Measurements from ENCODE around the gene CLCNKB. TPM values are rescaled to one million over a fixed set of nuclear protein-coding genes. Genes with fewer than 3 reads are reported as not detected.
A peak's percentile ranks its signal among the peaks of the same experiment; 100 is the strongest.
"Not testable (repeated sequence)": the region's sequence is repeated elsewhere in the genome, so short reads cannot be mapped to it uniquely, and the experiment has no call there.

CLCNKB gene
- polyA plus RNA-seq (ENCODE audit: insufficient read length in 4 of 4), result 10 to 100 TPM in 3 of 4 donors, 1 to 10 TPM in 1; 1.9 to 63.6 (median 37.5) TPM

DNA sequence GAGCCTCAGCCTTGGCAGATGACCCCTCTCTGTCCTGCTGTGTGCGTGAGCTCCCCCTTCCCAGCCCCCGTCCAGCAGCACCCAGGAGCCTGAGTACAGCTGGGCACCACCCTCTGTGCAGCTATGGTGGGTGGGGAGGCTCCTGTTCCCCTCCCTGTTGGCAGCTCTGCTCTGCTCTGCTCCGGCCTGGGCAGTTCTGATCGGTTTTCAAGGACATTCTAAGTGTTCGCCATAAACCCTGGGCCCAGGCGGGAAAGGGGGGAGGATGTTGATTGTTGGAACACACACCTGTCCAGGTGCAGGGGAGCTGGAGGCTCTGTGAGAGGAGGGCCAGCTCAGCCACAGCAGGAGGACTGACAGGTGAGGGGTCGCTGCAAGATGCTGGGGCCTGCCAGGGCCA is at the start of gene CLCNKB:
Gene CLCNKB (plus strand): TSS at position 262 of the 400 bp plus-strand sequence. CDS start 711 bp downstream, outside the sequence.
- DNase-seq (ENCODE audit: low read depth in 4 of 4, low spot score in 3 of 4), result no peak

DNA sequence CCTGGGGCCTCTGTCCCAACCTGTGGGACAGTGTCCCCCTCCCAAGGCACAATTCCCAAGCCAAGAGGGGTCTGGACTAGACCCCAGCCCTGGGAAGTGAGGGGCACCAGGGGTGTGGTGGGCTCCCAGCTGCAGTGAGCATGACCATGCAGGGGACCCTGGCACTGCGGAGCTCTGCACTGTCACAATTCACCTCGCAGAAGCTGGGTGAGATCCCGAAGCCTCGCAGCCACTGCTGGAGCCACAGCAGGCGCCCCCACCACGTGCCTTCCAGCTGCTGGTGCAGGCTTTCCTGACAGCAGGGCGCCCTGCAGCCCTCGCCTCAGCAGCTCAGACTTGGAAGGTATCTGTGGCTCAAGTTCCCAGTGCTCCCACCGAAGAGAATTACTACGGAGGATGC is 49.5 kb upstream of the CLCNKB start:
- no peak for DNase-seq (ENCODE audit: low read depth in 4 of 4, low spot score in 3 of 4)

DNA sequence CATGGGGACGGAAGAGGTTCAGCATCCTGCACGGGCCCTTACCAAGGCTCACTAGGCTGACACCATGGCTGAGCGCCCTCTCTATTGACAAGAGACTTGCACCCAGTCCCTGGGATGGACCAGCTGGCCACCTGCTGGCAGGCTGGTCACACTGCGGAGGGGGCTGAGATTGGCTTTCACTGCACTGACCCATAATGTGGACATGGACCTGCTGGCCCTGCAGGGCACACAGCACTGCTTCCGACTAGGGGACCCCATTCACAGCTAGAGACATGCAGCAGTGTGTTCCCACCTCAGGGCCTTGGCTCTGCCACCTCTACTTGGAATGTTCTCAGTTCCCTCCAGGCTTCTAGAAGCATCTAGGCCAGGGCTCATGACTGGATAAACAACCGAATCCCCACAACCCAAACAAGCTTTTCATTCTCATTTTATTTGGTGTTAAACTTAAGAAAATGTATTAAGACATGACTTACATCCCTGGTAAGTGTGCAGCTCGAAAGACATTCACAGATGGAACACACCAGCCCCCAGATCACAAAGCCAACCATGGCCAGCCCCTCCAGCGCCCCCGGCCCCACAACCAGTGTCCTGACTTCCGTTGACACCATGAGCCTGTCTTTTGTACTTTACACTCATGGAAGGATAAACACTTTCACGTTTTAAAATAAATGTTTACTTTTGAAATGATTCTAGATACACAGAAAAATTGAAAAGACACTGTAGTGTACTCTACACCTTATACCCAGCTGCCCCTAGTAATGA is 48.8 kb upstream of the CLCNKB start:
- no peak for DNase-seq (ENCODE audit: low read depth in 4 of 4, low spot score in 3 of 4)

DNA sequence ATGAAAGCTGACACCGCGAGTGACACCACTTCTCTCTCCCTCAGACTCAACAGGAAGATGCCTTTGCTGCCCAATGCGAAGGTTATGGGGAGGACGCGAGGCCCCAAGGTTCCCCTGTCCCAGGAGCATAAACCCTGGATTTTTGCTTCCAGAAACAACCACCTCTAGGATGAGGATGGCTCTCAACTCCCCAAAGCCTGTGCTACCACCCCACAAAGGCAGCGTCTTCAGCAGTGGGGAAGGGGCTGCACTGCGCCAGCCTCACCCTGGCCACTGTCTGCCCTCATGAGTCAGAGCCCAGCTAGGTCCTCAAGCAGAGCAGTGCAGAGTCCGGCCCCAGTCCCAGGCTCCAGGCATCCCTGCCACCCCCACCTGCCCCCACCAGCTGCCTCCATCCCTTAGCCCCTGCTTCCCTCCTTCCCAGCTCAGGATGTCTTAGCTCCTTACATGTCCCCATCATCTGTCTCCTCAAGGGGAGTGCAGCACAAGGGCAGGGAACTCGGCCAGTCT is 46.5 kb upstream of the CLCNKB start:
- no peak for DNase-seq (ENCODE audit: low read depth in 4 of 4, low spot score in 3 of 4)

DNA sequence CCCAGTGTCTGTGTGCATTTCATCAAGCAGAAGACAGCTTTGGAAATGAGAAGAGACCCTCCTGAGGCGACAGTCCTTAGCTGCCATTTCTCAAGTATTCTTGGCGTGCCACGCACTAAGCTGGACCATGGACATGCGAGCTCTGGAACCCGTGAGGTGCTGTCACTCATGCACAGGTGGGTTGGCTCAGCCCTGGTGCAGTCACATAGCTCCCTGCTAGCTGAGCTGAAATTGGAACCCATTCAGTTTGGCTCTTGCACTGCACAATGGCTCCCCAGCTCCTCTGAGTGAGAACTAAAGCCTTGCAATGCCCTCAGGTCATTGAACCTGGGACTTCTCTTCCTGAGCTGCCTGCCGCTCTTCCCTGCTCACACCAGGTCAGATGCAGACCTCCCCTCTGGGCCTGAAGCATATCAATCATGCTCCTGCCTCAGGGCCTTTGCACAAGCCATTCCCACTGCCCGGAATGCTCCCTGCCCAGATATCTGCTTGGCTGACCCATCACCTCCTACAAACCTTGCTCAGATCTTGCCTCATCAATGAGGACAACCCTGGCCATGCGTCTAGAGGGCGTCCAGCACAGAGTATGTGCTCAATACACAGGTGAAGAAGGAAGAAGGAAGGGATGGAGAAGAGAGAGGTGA is 45.8 kb upstream of the CLCNKB start:
- DNase-seq (ENCODE audit: low read depth in 4 of 4, low spot score in 3 of 4), result no peak

DNA sequence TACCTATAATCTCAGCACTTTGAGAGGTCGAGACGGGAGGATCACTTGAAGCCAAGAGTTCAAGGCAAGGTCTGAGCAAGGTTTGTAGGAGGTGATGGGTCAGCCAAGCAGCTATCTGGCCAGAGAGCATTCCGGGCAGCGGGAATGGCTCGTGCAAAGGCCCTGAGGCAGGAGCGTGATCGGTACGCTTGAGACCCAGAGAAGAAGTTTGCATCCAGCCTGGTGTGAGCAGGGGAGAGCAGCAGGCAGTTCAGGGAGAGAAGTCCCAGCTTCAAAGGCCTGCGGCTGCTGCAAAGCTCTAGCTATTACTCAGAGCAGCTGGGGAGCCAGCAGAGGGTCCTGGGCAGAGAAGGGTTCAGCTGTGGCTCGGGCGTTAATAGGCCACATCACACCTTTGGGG is 44.7 kb upstream of the CLCNKB start:
- no peak for DNase-seq (ENCODE audit: low read depth in 4 of 4, low spot score in 3 of 4)

DNA sequence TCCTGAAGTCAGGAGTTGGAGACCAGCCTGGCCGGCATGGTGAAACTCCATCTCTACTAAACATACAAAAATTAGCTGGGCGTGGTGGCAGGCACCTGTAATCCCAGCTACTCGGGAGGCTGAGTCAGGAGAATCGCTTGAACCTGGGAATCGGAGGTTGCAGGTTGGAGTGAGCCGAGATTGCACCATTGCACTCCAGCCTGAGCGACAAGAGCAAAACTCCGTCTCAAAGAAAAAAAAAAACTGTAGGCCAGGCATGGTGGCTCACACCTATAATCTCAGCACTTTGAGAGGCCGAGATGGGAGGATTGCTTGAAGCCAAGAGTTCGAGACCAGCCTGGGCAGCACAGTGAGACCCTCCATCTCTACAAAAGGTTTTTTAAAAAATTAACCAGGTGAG is 42.3 kb upstream of the CLCNKB start:
- not testable (repeated sequence) for DNase-seq (ENCODE audit: low read depth in 4 of 4, low spot score in 3 of 4)

DNA sequence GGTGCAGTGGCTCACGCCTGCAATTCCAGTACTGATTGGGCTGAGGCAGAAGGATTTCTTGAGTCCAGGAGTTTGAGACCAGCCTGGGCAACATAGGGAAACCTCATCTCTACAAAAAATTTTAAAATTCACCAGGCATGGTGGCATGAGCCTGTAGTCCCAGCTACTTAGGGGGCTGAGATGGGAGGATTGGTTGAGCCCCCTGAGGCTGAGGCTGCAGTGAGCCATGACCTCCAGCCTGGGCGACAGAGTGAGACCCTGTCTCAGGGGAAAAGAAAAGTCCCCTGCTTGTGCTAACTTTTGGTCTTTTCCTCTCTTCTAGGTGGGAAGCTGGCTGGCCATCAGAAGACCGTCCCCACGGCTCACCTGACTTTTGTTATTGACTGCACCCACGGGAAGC is 38.0 kb upstream of the CLCNKB start:
- DNase-seq (ENCODE audit: low read depth in 4 of 4, low spot score in 3 of 4), result no peak

DNA sequence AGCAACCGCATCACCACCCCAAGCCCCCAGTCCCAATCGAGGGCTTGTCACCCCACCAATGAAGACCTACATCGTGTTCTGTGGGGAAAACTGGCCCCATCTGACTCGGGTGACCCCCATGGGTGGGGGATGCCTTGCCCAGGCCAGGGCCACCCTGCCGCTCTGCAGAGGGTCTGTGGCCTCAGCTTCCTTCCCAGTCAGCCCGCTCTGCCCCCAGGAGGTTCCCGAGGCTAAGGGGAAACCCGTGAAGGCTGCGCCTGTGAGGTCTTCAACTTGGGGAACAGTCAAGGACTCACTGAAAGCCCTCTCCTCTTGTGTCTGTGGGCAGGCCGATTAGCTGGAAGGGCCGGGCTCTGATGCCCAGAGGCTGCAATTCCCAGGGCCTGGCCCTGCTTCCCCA is 37.6 kb upstream of the CLCNKB start:
- DNase-seq (ENCODE audit: low read depth in 4 of 4, low spot score in 3 of 4), result no peak

DNA sequence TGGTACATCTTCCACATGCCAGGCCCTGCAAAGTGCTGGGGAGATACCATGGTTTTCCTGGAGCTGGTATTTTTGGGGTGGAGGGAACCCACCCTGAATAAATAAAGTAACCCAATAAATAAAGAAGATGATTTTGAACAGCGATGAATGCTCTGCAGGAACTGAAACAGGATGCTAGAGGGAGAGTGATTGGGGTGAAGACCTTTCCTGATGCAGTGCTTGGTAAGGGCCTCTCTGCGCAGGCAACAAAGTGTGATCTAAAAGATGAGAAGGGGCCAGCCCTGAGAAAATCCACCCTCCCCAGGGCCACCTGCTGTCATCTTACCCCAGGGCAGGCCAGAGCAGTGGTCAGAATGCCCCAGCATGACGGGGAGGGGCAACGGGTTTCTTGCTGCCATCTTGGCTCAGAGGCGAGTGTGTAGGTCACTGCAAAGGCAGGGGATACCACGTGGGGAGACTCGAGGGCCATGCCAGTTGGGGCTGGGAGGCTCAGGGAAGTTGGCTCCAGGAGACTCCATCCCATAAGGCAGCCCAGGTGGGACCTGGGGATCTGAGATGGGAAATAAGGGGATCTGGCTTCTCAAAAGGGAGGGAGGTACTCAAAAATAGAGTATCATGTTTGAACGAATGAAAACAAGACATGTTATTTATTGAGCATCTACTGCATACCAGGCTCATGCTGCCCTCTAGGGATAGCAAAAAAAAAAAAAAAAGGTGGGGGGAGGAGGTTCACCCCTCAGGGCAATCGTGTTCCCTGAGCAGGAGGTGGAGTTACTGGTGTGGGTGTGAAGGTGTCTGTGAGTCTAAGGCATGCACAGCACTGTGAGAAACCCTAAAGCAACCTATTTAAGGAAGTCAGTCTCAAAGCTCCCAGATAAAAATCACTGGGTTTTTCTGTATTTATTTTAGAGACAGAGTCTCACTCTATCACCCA is 36.8 kb upstream of the CLCNKB start:
- no peak for DNase-seq (ENCODE audit: low read depth in 4 of 4, low spot score in 3 of 4)

DNA sequence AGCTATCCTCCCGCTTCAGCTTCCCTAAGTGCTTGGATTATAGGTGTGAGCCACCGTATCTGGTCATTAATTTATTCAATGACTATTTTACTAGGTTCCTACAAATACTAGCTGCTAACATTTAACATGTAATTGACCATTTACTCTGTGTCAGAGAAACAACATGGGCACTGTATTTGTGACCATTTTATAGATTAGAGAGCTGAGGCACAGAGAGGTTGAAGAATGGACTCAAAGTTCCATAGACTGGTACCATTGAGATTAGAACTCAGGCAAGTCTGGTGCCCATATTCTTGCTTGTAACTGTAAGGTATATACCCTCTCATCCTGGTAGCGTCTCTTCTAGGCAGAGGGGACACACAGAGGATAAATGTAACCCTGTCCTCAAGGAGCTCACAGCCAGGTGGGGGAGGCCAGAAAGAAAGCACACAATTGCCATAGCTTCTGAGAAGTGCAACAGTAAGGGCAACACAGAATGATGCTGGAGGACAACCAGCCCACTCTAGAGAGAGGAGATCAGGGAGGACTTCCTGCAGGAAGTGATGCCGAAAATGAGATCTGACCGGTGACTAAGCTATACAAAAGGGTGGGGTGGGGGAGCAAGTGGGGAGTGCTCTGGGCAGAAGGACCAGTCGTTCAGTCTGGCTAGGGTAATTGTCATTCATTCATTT is 35.8 kb upstream of the CLCNKB start:
- no peak for DNase-seq (ENCODE audit: low read depth in 4 of 4, low spot score in 3 of 4)

DNA sequence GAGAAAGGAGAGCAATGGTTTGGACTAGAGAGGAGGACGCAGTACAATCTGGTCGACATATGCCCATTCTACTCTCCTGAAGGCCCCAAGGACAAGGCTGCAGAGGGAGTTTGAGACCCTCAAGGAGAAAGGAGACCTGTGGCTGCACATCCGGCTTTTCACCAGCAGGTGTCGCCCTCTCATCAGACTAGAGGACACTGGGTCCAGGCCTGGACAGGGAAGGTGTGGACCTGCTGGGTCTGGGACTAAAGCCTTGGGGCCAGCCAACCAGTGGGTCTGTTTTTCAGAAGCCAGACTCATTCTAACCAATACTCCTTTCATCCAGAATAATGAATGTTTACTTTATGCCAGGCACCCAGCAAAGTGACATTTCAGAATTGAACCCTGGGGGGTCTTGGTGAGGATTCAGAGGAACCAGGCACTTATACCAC is 34.5 kb upstream of the CLCNKB start:
- DNase-seq (ENCODE audit: low read depth in 4 of 4, low spot score in 3 of 4), result peak in 1 of 4 donors; percentile 68

DNA sequence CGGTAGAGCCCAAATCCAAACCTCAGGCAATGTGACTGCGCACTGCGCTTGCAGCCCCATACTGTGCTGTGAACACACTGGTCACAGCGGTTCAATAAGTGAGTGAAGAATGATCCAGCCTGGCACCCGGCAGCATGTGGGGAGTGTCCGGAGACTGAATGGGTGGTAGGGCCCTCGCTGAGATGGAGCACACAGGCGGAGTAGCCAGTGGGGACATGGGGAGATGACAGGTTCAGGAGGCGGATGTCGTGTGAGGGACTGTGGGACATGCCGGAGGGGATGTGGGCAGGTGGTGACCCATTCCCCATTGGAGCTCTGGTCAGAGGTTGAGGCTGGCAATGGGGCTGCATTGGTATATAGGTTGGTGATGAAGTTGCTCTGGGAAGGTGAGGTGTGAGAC is 33.9 kb upstream of the CLCNKB start:
- no peak for DNase-seq (ENCODE audit: low read depth in 4 of 4, low spot score in 3 of 4)

DNA sequence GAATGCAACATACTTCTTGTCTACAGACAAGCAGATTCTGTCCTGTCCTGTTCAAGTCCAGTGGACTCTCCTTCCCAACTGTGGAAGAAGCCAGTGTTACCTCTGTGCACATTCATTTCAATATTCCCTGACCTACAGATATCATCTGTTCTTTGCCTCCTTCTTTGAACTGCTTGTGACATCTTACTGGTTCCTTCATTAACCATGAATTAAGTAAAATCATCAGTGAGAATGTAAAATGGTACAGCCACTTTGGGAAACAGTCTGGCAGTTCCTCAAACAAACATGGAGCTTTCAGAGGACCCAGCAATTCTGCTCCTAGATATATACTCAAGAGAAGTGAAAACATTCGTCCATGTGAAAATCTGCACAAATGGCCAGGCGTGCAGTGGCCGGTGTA is 32.7 kb upstream of the CLCNKB start:
- DNase-seq (ENCODE audit: low read depth in 4 of 4, low spot score in 3 of 4), result no peak

DNA sequence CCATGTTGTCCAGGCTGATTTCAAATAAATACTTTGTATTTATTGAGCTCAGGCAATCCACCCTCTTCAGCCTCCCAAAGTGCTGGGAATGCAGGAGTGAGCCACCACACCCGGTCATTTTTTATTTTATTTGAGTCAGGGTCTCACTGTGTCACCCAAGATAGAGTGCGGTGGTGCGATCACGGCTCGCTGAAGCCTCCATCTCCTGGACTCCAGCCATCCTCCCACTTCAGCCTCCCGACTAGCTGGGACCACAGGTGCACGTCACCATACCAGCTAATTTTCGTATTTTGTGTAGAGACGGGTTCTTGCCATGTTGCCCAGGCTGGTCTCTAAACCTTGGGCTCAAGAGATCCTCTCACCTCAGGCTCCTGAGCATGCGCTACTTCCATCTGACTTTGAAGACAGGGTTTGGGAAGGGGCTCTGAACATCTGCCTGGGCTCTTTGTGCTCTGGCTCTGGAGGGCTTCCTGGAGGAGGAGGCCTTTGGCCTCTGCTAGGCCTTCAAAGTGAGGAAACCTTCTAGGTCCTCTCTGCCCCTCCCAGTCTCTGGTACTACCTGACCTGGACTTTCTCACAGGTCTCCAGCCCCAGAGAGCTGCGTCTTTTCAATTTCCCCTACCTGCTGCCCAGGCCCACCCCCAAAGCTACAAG is 31.5 kb upstream of the CLCNKB start:
- DNase-seq (ENCODE audit: low read depth in 4 of 4, low spot score in 3 of 4), result no peak

DNA sequence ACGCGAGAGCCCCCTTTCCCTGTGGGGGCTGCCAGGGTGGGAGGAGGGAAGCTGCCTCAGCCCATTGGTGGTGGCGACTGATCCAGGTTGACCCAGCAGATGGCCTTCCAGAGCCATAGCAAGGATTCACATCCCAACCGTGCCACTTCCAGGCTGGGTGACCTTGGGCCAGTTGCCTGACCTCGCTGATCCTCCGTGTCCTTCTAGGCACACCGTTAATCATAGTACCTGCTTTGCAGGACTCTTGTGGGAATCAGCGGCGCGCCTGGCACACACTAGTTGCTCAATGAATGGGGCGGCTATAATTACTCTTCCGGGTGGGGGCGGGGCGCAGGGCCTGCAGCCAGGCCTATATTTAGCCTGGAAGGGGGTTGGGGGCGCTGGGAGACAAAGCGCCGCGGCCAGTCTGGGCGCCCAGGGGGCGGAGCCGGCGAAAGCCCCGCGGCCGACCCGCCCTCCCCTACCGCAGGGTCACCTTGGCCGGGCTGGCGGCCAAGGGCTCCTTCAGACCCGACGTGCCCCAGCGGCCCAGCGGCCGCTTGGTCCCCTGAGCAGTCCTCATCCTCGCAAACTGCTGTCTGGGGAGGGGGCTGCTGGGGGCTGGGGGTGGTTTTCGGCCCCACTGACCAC is 30.9 kb upstream of the CLCNKB start:
- peak in 1 of 4 donors; percentile 64 for DNase-seq (ENCODE audit: low read depth in 4 of 4, low spot score in 3 of 4)

DNA sequence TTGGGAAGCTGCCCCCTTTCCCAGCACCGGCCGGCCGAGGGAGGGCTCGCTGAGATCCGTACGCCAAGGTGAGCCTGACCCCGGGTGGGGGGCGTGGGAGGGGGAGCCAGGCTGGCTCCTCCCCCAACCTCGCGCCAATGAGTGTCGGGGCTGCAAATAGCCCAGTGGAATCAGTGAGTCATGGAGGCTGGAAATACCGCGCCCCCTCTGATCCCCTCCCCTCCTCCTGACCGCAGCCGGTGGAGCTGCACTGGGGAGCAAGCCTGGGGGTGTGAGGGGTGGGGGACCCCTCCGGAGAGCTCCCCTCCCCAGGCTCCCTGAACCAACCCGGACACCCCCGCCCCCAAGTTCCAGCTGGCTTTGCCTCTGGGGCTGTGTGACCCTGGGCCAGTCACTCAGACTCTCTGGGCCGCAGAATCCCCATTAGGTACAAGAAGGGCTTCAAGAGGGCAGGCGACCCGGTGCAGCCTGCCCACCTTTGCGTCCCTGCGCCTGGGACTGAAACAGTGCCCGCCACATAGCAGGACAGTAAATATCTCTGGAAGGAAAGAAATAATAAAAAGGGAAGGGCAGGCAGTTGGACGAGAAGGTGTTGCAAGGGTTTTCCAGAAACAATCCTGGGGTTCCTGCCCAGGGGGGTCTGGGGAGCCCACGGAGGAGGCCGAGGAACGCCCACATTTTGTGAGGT is 30.2 kb upstream of the CLCNKB start:
- DNase-seq (ENCODE audit: low read depth in 4 of 4, low spot score in 3 of 4), result no peak

DNA sequence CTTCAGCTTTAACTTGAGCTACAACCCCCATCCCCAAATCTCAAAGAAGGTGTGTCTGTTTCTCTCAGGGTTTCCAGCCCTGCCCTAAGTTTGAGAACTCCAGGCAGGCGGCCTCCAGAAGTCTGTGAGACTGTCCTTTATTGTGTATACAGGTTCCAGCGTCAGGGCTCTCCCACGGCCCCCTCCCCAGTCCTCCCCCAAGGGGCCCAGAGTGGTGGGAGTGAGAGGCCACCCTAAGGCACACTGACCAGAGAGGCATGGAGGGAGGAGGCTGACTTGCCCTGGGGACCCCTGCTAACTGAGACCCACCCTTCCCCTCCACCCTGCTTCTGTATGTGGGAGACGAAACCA is 29.7 kb upstream of the CLCNKB start:
- DNase-seq (ENCODE audit: low read depth in 4 of 4, low spot score in 3 of 4), result no peak
